ENCODE measurements around the gene MESP2. TPM values are rescaled to one million over a fixed set of nuclear protein-coding genes. Genes with fewer than 3 reads are reported as not detected.

MESP2 gene
- total RNA-seq, 1 donor from 2014 or later: not detected

- TF ChIP-seq, protein P1, sequence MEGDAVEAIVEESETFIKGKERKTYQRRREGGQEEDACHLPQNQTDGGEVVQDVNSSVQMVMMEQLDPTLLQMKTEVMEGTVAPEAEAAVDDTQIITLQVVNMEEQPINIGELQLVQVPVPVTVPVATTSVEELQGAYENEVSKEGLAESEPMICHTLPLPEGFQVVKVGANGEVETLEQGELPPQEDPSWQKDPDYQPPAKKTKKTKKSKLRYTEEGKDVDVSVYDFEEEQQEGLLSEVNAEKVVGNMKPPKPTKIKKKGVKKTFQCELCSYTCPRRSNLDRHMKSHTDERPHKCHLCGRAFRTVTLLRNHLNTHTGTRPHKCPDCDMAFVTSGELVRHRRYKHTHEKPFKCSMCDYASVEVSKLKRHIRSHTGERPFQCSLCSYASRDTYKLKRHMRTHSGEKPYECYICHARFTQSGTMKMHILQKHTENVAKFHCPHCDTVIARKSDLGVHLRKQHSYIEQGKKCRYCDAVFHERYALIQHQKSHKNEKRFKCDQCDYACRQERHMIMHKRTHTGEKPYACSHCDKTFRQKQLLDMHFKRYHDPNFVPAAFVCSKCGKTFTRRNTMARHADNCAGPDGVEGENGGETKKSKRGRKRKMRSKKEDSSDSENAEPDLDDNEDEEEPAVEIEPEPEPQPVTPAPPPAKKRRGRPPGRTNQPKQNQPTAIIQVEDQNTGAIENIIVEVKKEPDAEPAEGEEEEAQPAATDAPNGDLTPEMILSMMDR (conservative IDR thresholded peaks at IDR 0.05): peak; percentile 96
- DNase-seq (ENCODE audit: extremely low spot score, unreplicated experiment): no peak
- no peaks in the 10 kb centered on the region for H3K36me3 Mint-ChIP-seq
- peaks cover 31% of the 10 kb centered on the region for H3K27me3 Mint-ChIP-seq
- H3K4me1 Mint-ChIP-seq (ENCODE audit: unreplicated experiment): no peaks in the 10 kb centered on the region
- no peaks in the 10 kb centered on the region for H3K9me3 Mint-ChIP-seq
- H3K27ac Mint-ChIP-seq: no peak overlapping the region
- no peak overlapping the region for H3K4me3 Mint-ChIP-seq
Observed at GRCh38 chr15:89740137-89740536, 36.0 kb upstream of the MESP2 start.

GRCh38 chr15:89743011-89743410 lies 33.1 kb upstream of the MESP2 start:
- no peak overlapping the region for H3K4me3 Mint-ChIP-seq
- H3K27me3 Mint-ChIP-seq: peaks cover 12% of the 10 kb centered on the region
- DNase-seq (ENCODE audit: extremely low spot score, unreplicated experiment): no peak
- H3K27ac Mint-ChIP-seq: no peak overlapping the region
- H3K36me3 Mint-ChIP-seq: no peaks in the 10 kb centered on the region
- TF ChIP-seq, protein P1 (conservative IDR thresholded peaks at IDR 0.05): no peak
- no peaks in the 10 kb centered on the region for H3K9me3 Mint-ChIP-seq
- H3K4me1 Mint-ChIP-seq (ENCODE audit: unreplicated experiment): no peaks in the 10 kb centered on the region

DNA sequence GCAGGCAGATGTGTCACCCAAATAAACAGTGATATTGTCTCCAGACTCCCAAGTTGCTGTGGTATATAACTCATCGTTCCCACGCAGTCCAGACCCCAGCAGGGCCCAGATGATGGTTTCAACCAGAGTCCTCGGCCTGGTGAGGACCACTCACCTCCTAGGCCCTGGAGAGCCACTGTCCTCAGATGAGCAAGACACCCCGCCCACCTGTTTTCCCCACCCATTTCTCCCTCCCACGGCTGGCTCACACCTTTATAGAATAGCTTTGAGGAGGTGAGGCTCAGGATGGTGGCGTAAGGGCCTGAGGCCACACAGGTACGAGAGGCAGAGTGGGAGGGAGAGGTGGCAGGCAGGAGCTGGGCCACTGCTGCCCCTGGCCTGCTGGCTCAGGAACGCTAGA lies 32.5 kb upstream of the MESP2 start:
- TF ChIP-seq, protein P1 (conservative IDR thresholded peaks at IDR 0.05): no peak
- Mint-ChIP-seq H3K27ac (no peak overlapping the region), H3K4me1 (ENCODE audit: unreplicated experiment) (no peaks in the 10 kb centered on the region), H3K27me3 (peaks cover 12% of the 10 kb centered on the region), H3K9me3 (no peaks in the 10 kb centered on the region), H3K4me3 (no peak overlapping the region), H3K36me3 (no peaks in the 10 kb centered on the region)
- DNase-seq (ENCODE audit: extremely low spot score, unreplicated experiment): no peak

DNA sequence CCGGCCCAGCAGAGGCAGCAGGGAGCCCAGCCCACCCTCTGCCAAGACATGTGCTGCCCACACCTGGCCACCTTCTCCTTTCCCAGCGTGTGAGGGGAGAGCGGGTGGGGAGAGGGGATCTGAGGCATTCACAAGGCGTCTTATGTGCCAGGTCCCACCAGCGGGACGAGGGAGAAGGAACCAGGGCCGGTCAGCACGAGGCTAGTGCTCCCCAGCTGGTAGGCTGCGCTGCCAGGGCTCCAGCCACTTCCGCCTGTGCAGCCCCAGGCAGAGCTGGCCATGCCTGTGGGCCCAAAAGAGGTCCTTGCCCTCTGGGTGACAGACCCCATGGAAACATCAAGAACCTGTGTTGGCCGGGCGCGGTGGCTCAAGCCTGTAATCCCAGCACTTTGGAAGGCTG lies 31.0 kb upstream of the MESP2 start:
- no peak for DNase-seq (ENCODE audit: extremely low spot score, unreplicated experiment)
- Mint-ChIP-seq H3K9me3 (no peaks in the 10 kb centered on the region), H3K4me1 (ENCODE audit: unreplicated experiment) (no peaks in the 10 kb centered on the region), H3K27me3 (peaks cover 12% of the 10 kb centered on the region), H3K4me3 (no peak overlapping the region), H3K36me3 (no peaks in the 10 kb centered on the region), H3K27ac (no peak overlapping the region)
- TF ChIP-seq, protein P1 (conservative IDR thresholded peaks at IDR 0.05): no peak

GRCh38 chr15:89745768-89746167 lies 30.4 kb upstream of the MESP2 start:
- Mint-ChIP-seq H3K4me3 (no peak overlapping the region), H3K9me3 (no peaks in the 10 kb centered on the region), H3K27ac (no peak overlapping the region), H3K27me3 (peaks cover 12% of the 10 kb centered on the region), H3K36me3 (no peaks in the 10 kb centered on the region), H3K4me1 (ENCODE audit: unreplicated experiment) (no peaks in the 10 kb centered on the region)
- no peak for DNase-seq (ENCODE audit: extremely low spot score, unreplicated experiment)
- TF ChIP-seq, protein P1 (conservative IDR thresholded peaks at IDR 0.05): no peak

DNA sequence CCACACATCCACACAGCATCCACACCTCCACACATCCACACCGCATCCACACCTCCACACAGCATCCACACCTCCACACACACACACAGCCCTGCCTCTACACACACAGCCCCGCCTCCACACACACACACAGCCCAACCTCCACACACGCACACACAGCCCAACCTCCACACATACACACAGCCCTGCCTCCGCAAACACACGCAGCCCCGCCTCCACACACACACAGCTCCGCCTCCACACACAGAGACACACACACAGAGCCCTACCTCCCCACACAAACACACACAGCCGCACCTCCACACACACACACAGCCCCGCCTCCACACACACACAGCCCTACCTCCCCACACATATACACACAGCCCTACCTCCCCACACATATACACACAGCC lies 29.7 kb upstream of the MESP2 start:
- TF ChIP-seq, protein P1 (conservative IDR thresholded peaks at IDR 0.05): no peak
- H3K9me3 Mint-ChIP-seq: no peaks in the 10 kb centered on the region
- no peak overlapping the region for H3K27ac Mint-ChIP-seq
- peaks cover 12% of the 10 kb centered on the region for H3K27me3 Mint-ChIP-seq
- DNase-seq (ENCODE audit: extremely low spot score, unreplicated experiment): no peak
- no peak overlapping the region for H3K4me3 Mint-ChIP-seq
- H3K36me3 Mint-ChIP-seq: no peaks in the 10 kb centered on the region
- no peaks in the 10 kb centered on the region for H3K4me1 Mint-ChIP-seq (ENCODE audit: unreplicated experiment)

Data from type B pancreatic cell (in vitro differentiated cells).